ENCODE results near the gene ANKRD27. TPM values are rescaled to one million over a fixed set of nuclear protein-coding genes. Genes with fewer than 3 reads are reported as not detected.

ANKRD27 gene
- total and polyA plus RNA-seq, 8 donors, result 8.8 to 61.7 (median 23.3) TPM

- peak within 1 kb of the TSS; percentile 60 to 83 (median 73) for H3K4me3 ChIP-seq
- intact Hi-C loops (cut with DNase I; ENCODE audit: low total_unique reads), result no loop called here
- peak; percentile 89 to 95 for DNase-seq
- TF ChIP-seq POLR2AphosphoS5 (IDR thresholded peaks at IDR 0.05), result peak; percentile 67 to 94 (median 80)
- peak in 1 of 4 donors; percentile 31 for TF ChIP-seq POLR2A (IDR thresholded peaks at IDR 0.05)
- no peak for TF ChIP-seq CTCF (IDR thresholded peaks at IDR 0.05)
- H3K27ac ChIP-seq, result peak within 1 kb of the TSS; percentile 74 to 95 (median 91)
- H3K27me3 ChIP-seq, result no peaks in the 10 kb centered on the region
- peaks cover 47 to 64% (median 58%) of the 10 kb centered on the region in 4 donors for H3K4me1 ChIP-seq
- no peaks in the 10 kb centered on the region for H3K36me3 ChIP-seq
- 3 to 20% (median 5%) methylated on average over 14 to 32 of the region's 32 CpGs for WGBS, 5 donors
- no peaks in the 10 kb centered on the region for H3K9me3 ChIP-seq
Measured at GRCh38 chr19:32691291-32691951, 16.4 kb upstream of the ANKRD27 start, which contains the start of gene NUDT19. Gene NUDT19, plus strand, starts transcription at chr19:32691821. Its CDS starts 140 bp downstream, at chr19:32691961.

GRCh38 chr19:32688311-32688710 is 13.3 kb upstream of the ANKRD27 start:
- Histone ChIP-seq H3K27me3 (no peaks in the 10 kb centered on the region), H3K9me3 (no peaks in the 10 kb centered on the region), H3K4me3 (no peak overlapping the region), H3K27ac (no peak overlapping the region), H3K36me3 (no peaks in the 10 kb centered on the region), H3K4me1 (peaks cover 18 to 33% (median 29%) of the 10 kb centered on the region in 4 donors)
- no peak for TF ChIP-seq POLR2A (IDR thresholded peaks at IDR 0.05)
- TF ChIP-seq EP300 (IDR thresholded peaks at IDR 0.05), result no peak
- no peak for TF ChIP-seq POLR2AphosphoS5 (IDR thresholded peaks at IDR 0.05)
- no peak for TF ChIP-seq CTCF (IDR thresholded peaks at IDR 0.05)
- intact Hi-C loops (cut with DNase I; ENCODE audit: low total_unique reads), result no loop called here
- peak in 1 of 2 donors; percentile 52 for DNase-seq
- WGBS, 5 donors, result 50 to 79% (median 63%) methylated on average over 1 of the region's 1 CpG

GRCh38 chr19:32687681-32688080 is 12.7 kb upstream of the ANKRD27 start:
- no peak overlapping the region for H3K4me3 ChIP-seq
- peaks cover 12 to 26% (median 22%) of the 10 kb centered on the region in 4 donors for H3K4me1 ChIP-seq
- H3K27me3 ChIP-seq, result no peaks in the 10 kb centered on the region
- intact Hi-C loops (cut with DNase I; ENCODE audit: low total_unique reads), result no loop called here
- no peak for TF ChIP-seq POLR2AphosphoS5 (IDR thresholded peaks at IDR 0.05)
- no peak for TF ChIP-seq EP300 (IDR thresholded peaks at IDR 0.05)
- no peak for TF ChIP-seq POLR2A (IDR thresholded peaks at IDR 0.05)
- no peak for TF ChIP-seq CTCF (IDR thresholded peaks at IDR 0.05)
- DNase-seq, result no peak
- no peak overlapping the region for H3K27ac ChIP-seq
- no peaks in the 10 kb centered on the region for H3K9me3 ChIP-seq
- no peaks in the 10 kb centered on the region for H3K36me3 ChIP-seq
- 74 to 87% (median 76%) methylated on average over 3 to 4 of the region's 4 CpGs for WGBS, 5 donors

- no peak overlapping the region for H3K27ac ChIP-seq
- no peaks in the 10 kb centered on the region for H3K27me3 ChIP-seq
- no peaks in the 10 kb centered on the region for H3K36me3 ChIP-seq
- no peak for TF ChIP-seq CTCF (IDR thresholded peaks at IDR 0.05)
- 80 to 90% (median 86%) methylated on average over 6 of the region's 6 CpGs for WGBS, 5 donors
- H3K4me1 ChIP-seq, result peaks cover 9 to 22% (median 17%) of the 10 kb centered on the region in 4 donors
- no peak overlapping the region for H3K4me3 ChIP-seq
- DNase-seq, result no peak
- H3K9me3 ChIP-seq, result no peaks in the 10 kb centered on the region
- intact Hi-C loops (cut with DNase I; ENCODE audit: low total_unique reads), result no loop called here
Measured at GRCh38 chr19:32686847-32687475, 12.0 kb upstream of the ANKRD27 start.
